H1 (cell line): ENCODE measurements around the gene ADAMTS17. TPM values are rescaled to one million over a fixed set of nuclear protein-coding genes. Genes with fewer than 3 reads are reported as not detected.

Experiments
- ATF2 ChIP-seq: IDR thresholded peaks from 2 replicates; pipeline ENCODE4 v1.6.1; 2012; ENCODE audit warnings: low read length, inconsistent platforms
- EZH2 ChIP-seq: fragments of 200-600 bp; sonication (generic); IDR thresholded peaks from 2 replicates; pipeline ENCODE4 v1.7.1; 2012; ENCODE audit warnings: low read depth, mild to moderate bottlenecking, moderate library complexity, low read length, inconsistent platforms; ENCODE audit not compliant: severe bottlenecking
- FOSL1 ChIP-seq: IDR thresholded peaks from 2 replicates; pipeline ENCODE4 v1.6.1; 2011; ENCODE audit warnings: mild to moderate bottlenecking, low read depth, low read length, moderate library complexity; ENCODE audit not compliant: insufficient read depth
- GABPA ChIP-seq: IDR thresholded peaks from 2 replicates; pipeline ENCODE4 v1.6.1; 2011; ENCODE audit warnings: mild to moderate bottlenecking, low read length, moderate library complexity, borderline replicate concordance; ENCODE audit not compliant: insufficient read depth
- RBBP5 ChIP-seq: IDR thresholded peaks from 2 replicates; pipeline ENCODE4 v1.7.1; 2012; ENCODE audit warnings: low read depth, mild to moderate bottlenecking, inconsistent platforms, low read length, moderate library complexity, borderline replicate concordance
- SP1 ChIP-seq: IDR thresholded peaks from 2 replicates; pipeline ENCODE4 v1.6.1; 2011; ENCODE audit warnings: low read depth, low read length
- YY1 ChIP-seq: IDR thresholded peaks from 2 replicates; pipeline ENCODE4 v1.6.1; 2011; ENCODE audit warnings: low read depth, mild to moderate bottlenecking, low read length
- polyA plus RNA-seq, 7 experiments: library from polyadenylated mRNA; depleted of rRNA in 3 of 7; stranded (reverse) in 5 of 7; unstranded in 2 of 7; fragments of >200 nt in 5 of 7; fragments of 200-250 nt in 2 of 7; gene quantifications; 1 replicate in 5 of 7; 2 replicates in 1 of 7; 4 replicates in 1 of 7; pipeline versions ENCODE4 v1.2.1 to v1.2.3, GENCODE V29; 2011 to 2013; ENCODE audit warnings: missing spikeins in 2 of 7, mixed read lengths in 2 of 7
- total RNA-seq: library from RNA; stranded (reverse); fragmentation: NEBNext Ultra II Directional; extraction: Animal tissue kit (Norgen Biotek cat#: 25700); gene quantifications from 2 replicates; pipeline ENCODE4 v1.2.1, GENCODE V29; 2021

ADAMTS17 gene
- total and polyA plus RNA-seq, 2 of the 8 experiments (the other 6 are each of a cell fraction or from before 2014, with no cell fraction given), result 0.51 to 1.7 TPM

DNA sequence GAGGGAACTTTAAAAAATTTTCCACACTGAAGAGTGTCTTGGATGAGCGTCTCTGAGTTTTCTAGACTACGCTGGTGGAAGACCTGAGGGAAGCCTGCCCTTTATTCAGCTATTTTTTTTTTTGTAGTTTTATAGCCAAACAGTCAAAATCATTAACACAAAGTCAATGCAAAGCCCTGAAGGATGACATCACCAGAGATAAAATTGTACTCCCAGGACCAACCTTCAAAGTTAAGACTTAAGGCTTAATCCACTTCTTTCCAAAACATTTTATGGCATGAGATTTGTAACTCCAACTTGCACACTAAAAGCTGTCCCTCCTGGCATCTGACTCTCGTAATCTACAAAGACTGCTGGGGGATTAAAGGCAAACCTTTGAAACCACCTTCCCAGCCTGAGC lies 345.1 kb downstream of the ADAMTS17 start (continued):
- no peak for TF ChIP-seq GABPA
- no peak for TF ChIP-seq FOSL1
- TF ChIP-seq YY1, result no peak
- TF ChIP-seq EZH2, result no peak
- TF ChIP-seq SP1, result no peak
- TF ChIP-seq RBBP5, result no peak
- TF ChIP-seq ATF2, result no peak
- TF ChIP-seq, all 59 proteins: peak for 0
